Stimulated activated CD8-positive, alpha-beta memory T cell treated with anti-CD3 and anti-CD28 coated beads, Interleukin-15, amount 100 ng/mL, for 4 hours (primary cell): ENCODE measurements around the gene MTFR2.

Experiments
- DNase-seq, 2 donors: peaks; one replicate each; pipeline ENCODE4 v3.0.0-alpha.2; 2020; ENCODE audit warnings: low read depth in 2 of 2

The MTFR2 gene

GRCh38 chr6:136249811-136250685 is at the start of gene MTFR2:
Gene MTFR2 (minus strand): TSS chr6:136250311. CDS start chr6:136249099, 1,212 bp downstream.
- peak; percentile 75 to 89 for DNase-seq

GRCh38 chr6:136294621-136295020 is 44.5 kb upstream of the MTFR2 start:
- DNase-seq = no peak

DNA sequence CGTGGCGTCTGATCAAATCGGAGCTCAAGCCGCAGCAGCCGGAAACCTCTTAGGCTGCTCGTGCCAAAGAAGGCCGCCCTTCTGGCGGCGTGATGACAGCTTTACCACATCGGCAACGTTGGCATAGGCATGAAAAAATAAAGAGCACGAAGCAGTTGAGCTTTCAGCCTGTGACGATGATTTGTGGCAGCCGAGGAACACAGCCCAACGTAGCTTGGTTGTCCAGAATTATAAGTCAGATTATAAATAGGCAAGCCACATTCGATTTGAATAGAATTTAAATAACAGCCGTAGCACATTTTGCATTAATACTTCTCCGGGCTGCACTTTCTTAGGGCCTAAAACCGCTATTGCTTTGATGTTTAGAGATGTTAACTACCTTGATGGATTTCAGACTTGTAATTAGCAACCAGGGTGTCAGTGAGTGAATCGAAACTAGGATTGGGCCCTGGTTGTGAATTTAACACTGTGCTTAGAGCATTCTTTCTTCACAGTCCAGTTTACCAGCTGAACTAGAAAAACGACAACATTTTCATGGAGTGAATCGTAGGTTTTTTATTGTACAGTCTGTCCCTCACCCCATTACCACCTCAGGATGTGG is 40.4 kb upstream of the MTFR2 start:
- peak; percentile 57 to 63 for DNase-seq

DNA sequence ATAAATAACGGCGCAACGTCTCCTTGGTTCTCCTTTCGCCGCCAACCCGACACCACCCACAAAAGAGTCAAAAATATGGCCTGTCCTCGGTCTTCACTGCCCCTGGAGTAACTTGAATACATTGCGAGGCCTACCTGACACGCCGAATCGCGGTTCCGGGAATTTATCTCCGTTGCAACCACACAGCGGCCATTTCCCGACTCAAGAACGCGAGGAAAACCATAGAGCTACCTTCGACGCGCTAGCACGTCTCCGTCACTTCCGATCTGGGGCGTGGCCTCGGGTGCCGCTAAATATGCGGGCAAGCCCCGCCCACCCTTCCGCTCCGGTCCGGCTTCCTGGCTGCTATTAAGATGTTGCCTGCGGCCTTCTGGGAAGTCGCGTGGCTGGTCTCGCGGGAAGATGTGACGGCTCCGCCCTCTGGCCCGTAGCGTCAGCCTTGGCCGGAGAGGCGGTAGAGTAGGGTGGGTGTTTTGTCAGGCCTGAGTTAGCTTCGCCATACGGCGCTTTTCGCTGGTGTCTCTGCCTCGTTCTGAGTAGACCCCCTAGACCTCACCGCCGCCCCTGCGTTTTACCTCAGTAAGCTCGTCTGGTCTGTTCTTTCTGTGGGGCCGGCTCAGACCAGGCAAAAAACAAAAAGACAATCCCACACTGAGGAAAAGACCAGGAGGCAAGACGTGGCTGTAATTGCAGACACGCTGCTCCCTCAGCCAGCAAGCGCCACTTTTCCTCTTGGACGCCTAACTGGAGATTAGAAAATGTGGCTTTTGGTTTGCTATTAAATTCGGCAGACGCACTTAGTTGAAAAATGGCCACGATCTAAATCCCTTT is 39.7 kb upstream of the MTFR2 start, which contains the start of gene BCLAF1:
Gene BCLAF1 (minus strand): TSS at position 268 of the 831 bp plus-strand sequence. CDS start 9,980 bp downstream, outside the sequence.
- peak; percentile 99 for DNase-seq

DNA sequence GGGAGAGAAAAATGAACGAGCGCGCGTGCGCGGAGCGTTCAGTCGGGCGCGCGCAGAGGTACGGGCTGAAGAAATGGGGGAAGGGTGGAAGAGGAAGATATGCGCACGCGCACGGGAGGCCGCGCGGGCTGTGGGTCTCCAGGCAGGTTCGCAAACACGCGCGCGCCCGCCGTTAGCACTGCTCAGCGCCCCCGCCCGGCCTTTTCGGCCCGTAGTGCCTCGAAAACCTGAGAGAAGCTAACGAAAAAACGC is 39.1 kb upstream of the MTFR2 start:
- DNase-seq = peak; percentile 84 to 85

DNA sequence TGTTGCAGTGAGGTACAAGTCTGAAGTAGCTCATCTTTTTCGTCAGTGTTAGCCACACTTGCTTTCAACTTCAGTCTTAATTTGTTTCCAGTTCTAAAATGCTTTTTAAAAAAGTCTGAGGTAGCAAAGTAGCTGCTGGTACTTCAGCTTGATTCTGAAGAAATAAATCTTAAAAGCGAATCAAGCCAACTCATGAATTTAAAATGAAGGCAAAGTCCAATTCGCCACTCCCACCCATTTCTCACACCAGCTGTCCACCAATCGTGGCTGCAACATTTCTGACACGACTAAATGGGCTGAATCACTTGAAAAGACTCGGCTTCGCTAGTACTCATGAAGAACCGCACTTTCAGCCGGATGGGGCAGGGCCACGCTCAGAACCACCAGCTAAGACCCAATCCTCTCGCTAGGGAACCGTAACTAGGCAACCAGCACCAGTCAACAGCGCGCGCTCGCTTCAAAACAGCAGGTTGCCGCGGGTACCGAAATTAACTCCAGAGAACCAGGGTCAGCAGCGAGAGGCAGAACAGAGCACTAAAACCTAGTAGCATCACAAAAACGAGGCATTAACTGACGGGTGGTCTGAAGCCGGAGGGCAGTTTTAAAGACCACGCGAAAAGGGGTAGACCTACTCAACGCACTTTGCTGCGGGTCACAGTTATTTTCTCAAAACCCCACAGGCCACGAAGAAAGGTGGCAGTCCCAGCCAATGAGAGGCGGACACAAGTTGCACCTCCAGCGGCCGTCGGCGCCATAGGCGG is 38.6 kb upstream of the MTFR2 start:
- peak; percentile 63 to 75 for DNase-seq

DNA sequence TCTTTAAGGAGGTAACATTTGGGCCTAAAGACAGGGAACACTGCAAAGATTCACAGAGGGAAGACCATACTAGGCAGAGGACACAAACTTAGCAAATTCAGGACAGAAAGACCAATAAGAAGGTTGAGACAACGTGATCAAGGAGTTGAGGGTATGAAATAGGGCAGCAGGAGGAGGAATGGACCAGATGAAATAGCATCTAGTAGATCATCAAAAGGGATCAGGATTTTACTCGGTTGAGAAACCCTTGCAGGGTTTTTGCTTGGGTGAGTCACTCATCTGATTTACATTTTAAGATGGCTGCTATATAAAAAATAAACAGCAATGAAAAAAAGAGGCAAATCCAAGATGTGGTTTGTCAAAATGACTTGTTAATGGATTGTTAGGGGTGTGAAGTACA is 34.8 kb upstream of the MTFR2 start:
- DNase-seq = no peak

- DNase-seq = no peak
Observed at GRCh38 chr6:136282906-136283305, 32.8 kb upstream of the MTFR2 start.

GRCh38 chr6:136280032-136280609 is 30.0 kb upstream of the MTFR2 start:
- DNase-seq = no peak

- DNase-seq = no peak
Observed at GRCh38 chr6:136274062-136274461, 24.0 kb upstream of the MTFR2 start.

DNA sequence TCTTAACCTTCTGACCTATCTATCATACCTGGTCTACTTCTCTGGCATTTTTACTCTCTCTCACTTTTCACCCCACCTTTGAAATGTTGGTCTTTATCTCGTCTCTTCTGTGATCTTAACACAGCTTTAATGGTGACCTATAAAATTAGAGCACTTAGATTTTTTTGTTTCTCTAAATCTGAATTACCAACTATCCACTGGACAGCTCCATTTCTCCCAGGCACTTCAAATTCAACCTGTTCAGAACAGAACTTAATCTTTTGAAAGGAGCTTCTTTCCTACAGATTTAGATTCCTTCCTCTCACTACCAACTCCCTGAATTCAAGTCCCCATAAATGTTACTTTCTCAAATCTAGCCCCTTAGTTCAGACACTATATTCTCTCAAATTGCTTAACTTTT is 15.0 kb upstream of the MTFR2 start:
- no peak for DNase-seq

DNA sequence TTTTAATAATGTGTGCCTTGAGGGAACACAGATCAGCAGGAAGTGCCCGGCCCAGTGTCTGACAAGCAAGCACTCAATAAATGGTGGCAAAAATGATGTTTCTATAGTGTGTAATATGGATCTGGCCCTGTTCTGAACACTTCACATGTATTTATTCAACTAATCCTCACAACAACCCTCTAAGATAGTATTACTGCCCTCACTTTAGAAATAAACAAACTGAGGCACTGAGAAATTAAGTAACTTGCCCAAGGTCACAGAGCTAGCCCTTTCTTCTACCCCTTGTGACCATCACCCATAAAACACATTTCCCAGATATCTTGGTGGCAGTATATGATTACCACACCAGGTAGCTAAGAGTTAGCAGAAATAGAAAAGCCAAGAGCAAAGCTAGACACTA is 12.8 kb upstream of the MTFR2 start:
- no peak for DNase-seq

DNA sequence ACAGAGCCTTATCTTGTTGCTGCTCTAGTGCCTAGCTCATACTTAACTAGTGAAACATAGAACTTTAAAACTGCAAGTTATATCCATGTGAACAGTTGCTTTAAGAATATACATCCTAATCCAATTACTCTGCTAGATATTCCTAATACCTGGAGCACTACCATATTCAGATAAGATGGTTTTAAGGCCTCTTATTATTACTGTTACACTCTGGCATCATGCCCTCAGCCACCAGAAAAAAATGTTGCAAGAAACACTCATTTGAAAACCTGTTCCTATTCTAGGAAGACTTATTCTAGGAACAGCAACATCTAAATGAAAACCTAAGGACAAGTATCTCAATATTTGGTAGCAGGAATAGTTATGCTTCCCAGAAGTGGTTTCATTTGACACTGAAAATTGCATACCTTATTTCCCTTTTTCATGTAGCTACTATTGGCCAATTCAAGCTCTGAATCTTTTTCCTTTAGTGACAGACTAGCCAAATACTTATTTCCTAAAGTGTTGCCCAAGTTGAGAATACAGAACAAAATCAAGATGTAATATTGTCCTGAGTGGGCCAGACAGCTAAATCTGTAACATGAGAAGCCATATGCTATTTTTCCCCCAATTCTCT is 4.8 kb upstream of the MTFR2 start:
- DNase-seq = no peak

- DNase-seq = no peak
Observed at GRCh38 chr6:136253734-136254133, 3.6 kb upstream of the MTFR2 start.

GRCh38 chr6:136252441-136252840 is 2.3 kb upstream of the MTFR2 start:
- DNase-seq = no peak

- DNase-seq = no peak
Observed at GRCh38 chr6:136251394-136251793, 1.3 kb upstream of the MTFR2 start.

GRCh38 chr6:136250686-136251008 is 536 bp upstream of the MTFR2 start:
- DNase-seq = no peak

- DNase-seq = no peak
Observed at GRCh38 chr6:136249336-136249735, 775 bp downstream of the MTFR2 start.

DNA sequence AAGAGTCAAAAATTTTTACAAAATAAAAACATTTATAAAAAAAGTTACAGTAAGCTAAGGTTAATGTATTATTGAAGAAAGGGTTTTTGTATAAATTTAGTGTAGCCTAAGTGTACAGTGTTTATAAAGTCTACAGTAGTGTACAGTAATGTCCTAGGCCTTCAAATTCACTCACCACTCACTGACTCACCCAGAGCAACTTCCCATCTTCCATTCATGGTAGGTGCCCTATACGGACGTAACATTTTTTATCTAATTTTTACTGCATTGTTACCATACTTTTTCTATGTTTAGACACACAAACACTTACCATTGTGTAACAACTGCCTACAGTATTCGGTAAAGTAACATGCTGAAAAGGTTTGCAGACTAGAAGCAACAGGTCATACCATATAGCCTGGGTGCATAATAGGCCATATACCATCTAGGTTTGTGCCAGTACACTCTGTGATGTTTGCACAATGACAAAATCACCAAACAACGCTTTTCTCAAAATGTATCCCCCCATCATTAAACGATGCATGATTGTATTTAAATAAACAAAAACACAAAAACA is 6.0 kb downstream of the MTFR2 start:
- no peak for DNase-seq

- no peak for DNase-seq
Observed at GRCh38 chr6:136236466-136237293, 13.4 kb downstream of the MTFR2 start.
